Spleen (tissue), 7 donors: ENCODE measurements around the gene SNURF.

Experiments
- POLR2A ChIP-seq, 3 donors: fragments of 450-650 bp; IDR thresholded peaks; one replicate each; pipeline ENCODE4 v1.5.1; 2017; ENCODE audit warnings: antibody characterized with exemption in 3 of 3, mild to moderate bottlenecking in 1 of 3
- POLR2AphosphoS5 ChIP-seq, 3 donors: sonication (generic); formaldehyde crosslinking; IDR thresholded peaks; one replicate each; pipeline ENCODE4 v1.5.1; 2017; ENCODE audit warnings: antibody characterized with exemption in 3 of 3
- TF ChIP-seq, protein P1 (sequence below), 11 experiments: fragments of 200-600 bp in 7 of 11; fragments of 450-650 bp in 4 of 11; sonication (generic) in 4 of 11; IDR thresholded peaks in 8 of 11; conservative IDR thresholded peaks in 3 of 11; 1 replicate in 7 of 11; 2 replicates in 4 of 11; pipeline versions ENCODE4 v1.4.0 to v1.8.0; 2016 to 2021; ENCODE audit warnings: antibody characterized with exemption in 11 of 11, inconsistent platforms in 4 of 11, mild to moderate bottlenecking in 1 of 11
- donor health status: DM: no; HTN: no; CAD: no; lungs with moderate emphysema.
- donor health status: DM: no; HTN: no; CAD: no.
- donor health status: DM: no; HTN: no; CAD: no.

DNA sequence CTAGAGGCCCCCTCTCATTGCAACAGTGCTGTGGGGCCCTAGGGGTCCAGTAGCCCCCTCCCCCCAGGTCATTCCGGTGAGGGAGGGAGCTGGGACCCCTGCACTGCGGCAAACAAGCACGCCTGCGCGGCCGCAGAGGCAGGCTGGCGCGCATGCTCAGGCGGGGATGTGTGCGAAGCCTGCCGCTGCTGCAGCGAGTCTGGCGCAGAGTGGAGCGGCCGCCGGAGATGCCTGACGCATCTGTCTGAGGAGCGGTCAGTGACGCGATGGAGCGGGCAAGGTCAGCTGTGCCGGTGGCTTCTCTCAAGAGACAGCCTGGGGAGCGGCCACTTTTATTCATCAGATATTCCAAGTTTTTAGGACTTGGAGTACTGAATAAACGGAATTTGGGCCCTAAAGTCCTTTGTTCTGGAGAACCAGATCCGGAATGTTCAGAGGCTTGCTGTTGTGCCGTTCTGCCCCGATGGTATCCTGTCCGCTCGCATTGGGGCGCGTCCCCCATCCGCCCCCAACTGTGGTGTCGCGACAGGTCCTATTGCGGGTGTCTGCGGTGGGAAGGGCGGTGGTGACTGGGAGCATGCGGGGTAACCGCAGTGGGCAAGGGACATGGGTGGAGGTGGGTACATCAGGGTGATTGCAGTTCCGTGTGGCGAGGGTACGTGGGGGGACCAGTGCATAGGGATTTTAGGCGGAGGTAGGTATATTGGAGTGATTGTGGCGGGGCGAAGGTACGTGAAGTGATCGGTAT is at the start of gene SNURF, which contains the start of gene SNRPN:
- TF ChIP-seq, protein P1, sequence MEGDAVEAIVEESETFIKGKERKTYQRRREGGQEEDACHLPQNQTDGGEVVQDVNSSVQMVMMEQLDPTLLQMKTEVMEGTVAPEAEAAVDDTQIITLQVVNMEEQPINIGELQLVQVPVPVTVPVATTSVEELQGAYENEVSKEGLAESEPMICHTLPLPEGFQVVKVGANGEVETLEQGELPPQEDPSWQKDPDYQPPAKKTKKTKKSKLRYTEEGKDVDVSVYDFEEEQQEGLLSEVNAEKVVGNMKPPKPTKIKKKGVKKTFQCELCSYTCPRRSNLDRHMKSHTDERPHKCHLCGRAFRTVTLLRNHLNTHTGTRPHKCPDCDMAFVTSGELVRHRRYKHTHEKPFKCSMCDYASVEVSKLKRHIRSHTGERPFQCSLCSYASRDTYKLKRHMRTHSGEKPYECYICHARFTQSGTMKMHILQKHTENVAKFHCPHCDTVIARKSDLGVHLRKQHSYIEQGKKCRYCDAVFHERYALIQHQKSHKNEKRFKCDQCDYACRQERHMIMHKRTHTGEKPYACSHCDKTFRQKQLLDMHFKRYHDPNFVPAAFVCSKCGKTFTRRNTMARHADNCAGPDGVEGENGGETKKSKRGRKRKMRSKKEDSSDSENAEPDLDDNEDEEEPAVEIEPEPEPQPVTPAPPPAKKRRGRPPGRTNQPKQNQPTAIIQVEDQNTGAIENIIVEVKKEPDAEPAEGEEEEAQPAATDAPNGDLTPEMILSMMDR (IDR thresholded peaks at IDR 0.05 in 8 of 11, conservative IDR thresholded peaks at IDR 0.05 in 3 of 11): no peak
- TF ChIP-seq POLR2A (IDR thresholded peaks at IDR 0.05): peak in 1 of 3 donors; percentile 80
- TF ChIP-seq POLR2AphosphoS5 (IDR thresholded peaks at IDR 0.05): peak; percentile 97 to 99 (median 98)
